ENCODE results near the gene XCR1. TPM values are rescaled to one million over a fixed set of nuclear protein-coding genes. Genes with fewer than 3 reads are reported as not detected.

Gene XCR1, protein sequence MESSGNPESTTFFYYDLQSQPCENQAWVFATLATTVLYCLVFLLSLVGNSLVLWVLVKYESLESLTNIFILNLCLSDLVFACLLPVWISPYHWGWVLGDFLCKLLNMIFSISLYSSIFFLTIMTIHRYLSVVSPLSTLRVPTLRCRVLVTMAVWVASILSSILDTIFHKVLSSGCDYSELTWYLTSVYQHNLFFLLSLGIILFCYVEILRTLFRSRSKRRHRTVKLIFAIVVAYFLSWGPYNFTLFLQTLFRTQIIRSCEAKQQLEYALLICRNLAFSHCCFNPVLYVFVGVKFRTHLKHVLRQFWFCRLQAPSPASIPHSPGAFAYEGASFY
- polyA plus RNA-seq: under 1 TPM; 0.08 to 0.34 TPM

DNA sequence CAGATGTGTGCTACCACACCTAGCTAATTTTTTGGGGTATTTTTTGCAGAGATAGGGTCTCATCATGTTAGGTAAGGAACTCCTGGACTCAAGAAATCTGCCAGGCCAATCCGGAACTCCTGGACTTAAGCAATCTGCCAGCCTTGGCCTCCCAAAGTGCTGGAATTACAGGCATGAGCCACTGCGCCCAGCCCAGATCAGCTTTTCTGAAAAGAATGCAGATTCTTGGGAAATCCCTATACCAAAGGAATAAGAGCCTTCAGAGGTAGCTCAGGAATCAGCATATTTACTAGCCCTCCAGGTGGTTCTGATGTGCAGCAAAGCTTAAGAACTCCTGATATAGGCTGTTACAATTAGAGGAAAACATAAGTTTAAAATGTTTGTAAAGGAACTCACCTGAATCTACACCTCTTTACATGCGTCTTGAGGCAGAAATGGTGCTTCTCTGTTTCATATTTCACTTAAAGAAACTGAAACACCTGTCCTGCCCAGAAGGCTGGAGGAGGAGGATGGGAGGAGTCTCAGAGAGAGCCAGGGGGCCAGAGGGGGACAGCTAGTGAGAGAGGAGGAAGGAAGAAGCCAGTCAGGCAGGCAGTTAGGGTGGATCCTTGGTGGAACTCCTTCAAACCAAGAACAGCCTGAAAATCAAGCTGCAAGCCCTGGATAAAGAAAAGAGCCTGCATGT lies at the start of gene XCR1:
Gene XCR1, minus strand, starts transcription at position 463 of the 685 bp plus-strand sequence. CDS start 5,536 bp downstream, outside the sequence.
- Histone ChIP-seq H3K4me3 (ENCODE audit: low read depth in 1 of 2, low read length in 2 of 2) (no peak within 1 kb of the TSS), H3K27ac (ENCODE audit: low read depth in 2 of 2, low read length in 1 of 2) (no peak within 1 kb of the TSS), H3K9me3 (ENCODE audit: control insufficient read depth in 2 of 2, insufficient read depth in 1 of 2, low read depth in 1 of 2, low read length in 1 of 2) (peaks cover 0 to 3% of the 10 kb centered on the region in 2 donors), H3K4me1 (ENCODE audit: control insufficient read depth in 2 of 2, insufficient read depth in 2 of 2, low read length in 1 of 2) (no peaks in the 10 kb centered on the region), H3K36me3 (ENCODE audit: control insufficient read depth in 2 of 2, insufficient read depth in 2 of 2, low read length in 1 of 2) (no peaks in the 10 kb centered on the region), H3K27me3 (ENCODE audit: control insufficient read depth in 1 of 2, insufficient read depth in 2 of 2, low read length in 2 of 2) (no peaks in the 10 kb centered on the region)
- 92 to 96% methylated on average over 3 of the region's 3 CpGs for WGBS, 2 donors

DNA sequence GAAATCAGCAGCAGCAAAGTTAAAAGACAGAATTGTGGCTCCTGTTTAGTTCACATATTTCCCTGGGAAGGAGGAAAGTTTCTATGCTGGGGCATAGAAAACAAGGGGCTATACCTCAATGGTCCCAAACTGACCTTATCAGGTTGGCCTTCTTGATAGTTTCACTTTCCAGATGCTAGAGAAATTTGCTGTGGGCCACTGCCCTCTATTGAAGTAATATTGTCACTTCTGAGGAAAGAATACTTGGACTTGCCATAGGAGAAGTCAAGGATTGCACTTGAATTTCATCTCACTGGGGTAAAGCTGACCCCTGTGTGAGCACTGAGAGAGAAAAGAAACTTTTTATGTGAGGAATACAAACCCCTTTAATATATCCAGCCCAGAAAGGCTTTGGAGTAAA lies 49.3 kb upstream of the XCR1 start:
- Histone ChIP-seq H3K4me3 (ENCODE audit: low read depth in 1 of 2, low read length in 2 of 2) (no peak overlapping the region), H3K9me3 (ENCODE audit: control insufficient read depth in 2 of 2, insufficient read depth in 1 of 2, low read depth in 1 of 2, low read length in 1 of 2) (no peaks in the 10 kb centered on the region), H3K27ac (ENCODE audit: low read depth in 2 of 2, low read length in 1 of 2) (no peak overlapping the region), H3K36me3 (ENCODE audit: control insufficient read depth in 2 of 2, insufficient read depth in 2 of 2, low read length in 1 of 2) (no peaks in the 10 kb centered on the region), H3K27me3 (ENCODE audit: control insufficient read depth in 1 of 2, insufficient read depth in 2 of 2, low read length in 2 of 2) (no peaks in the 10 kb centered on the region), H3K4me1 (ENCODE audit: control insufficient read depth in 2 of 2, insufficient read depth in 2 of 2, low read length in 1 of 2) (no peaks in the 10 kb centered on the region)

DNA sequence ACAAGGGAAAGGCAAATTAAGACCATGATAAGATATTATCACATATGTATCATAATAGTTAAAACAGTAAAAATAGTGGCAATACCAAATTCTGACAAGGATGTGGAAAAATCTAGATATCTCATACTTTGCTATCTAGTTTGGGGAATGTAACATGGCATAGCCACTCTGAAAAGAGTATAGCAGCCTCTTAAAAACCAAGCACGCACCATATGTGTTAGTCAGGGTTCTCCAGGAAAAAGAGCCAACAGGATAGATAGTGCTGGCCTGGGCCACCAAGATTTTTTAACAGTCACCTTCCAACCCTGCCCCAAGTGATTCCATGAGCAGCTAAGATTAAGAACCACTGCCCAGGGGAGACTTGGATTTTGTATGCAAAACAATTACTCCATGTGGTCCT lies 48.5 kb upstream of the XCR1 start:
- 96 to 98% methylated on average over 1 of the region's 1 CpG for WGBS, 2 donors

DNA sequence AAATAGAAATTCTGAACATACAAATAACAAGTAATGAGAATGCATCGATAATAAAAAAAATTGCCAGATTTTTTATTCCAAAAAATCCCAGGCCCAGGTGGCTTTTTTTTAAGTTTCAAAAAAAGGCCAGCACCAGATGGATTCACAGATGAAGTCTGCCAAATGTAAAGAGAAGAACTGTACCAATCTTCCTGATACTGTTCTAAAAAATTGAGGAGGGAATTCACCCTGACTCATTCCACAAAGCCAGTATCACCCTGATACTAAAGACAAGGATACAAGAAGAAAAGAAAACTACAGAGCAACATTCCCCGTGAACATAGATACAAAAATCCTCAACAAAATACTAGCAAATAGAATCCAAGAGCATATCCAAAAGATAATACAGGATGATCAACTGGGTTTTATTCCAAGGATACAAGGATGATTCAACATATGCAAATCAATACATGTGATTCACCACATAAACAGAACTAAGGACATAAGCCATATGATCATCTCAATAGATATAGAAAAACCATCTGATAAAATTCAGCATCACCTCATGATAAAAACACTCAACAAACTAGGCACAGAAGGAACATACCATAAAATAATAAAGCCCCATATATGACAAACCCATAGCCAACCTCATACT lies 44.1 kb upstream of the XCR1 start:
- Histone ChIP-seq H3K4me3 (ENCODE audit: low read depth in 1 of 2, low read length in 2 of 2) (no peak overlapping the region), H3K27me3 (ENCODE audit: control insufficient read depth in 1 of 2, insufficient read depth in 2 of 2, low read length in 2 of 2) (no peaks in the 10 kb centered on the region), H3K36me3 (ENCODE audit: control insufficient read depth in 2 of 2, insufficient read depth in 2 of 2, low read length in 1 of 2) (no peaks in the 10 kb centered on the region), H3K27ac (ENCODE audit: low read depth in 2 of 2, low read length in 1 of 2) (no peak overlapping the region), H3K9me3 (ENCODE audit: control insufficient read depth in 2 of 2, insufficient read depth in 1 of 2, low read depth in 1 of 2, low read length in 1 of 2) (no peaks in the 10 kb centered on the region), H3K4me1 (ENCODE audit: control insufficient read depth in 2 of 2, insufficient read depth in 2 of 2, low read length in 1 of 2) (no peaks in the 10 kb centered on the region)
- WGBS, 2 donors: 84 to 94% methylated on average over 2 of the region's 2 CpGs

More for the DNA sequence above, 48.5 kb upstream of the XCR1 start:
- Histone ChIP-seq H3K36me3 (ENCODE audit: control insufficient read depth in 2 of 2, insufficient read depth in 2 of 2, low read length in 1 of 2) (no peaks in the 10 kb centered on the region), H3K4me1 (ENCODE audit: control insufficient read depth in 2 of 2, insufficient read depth in 2 of 2, low read length in 1 of 2) (no peaks in the 10 kb centered on the region), H3K27me3 (ENCODE audit: control insufficient read depth in 1 of 2, insufficient read depth in 2 of 2, low read length in 2 of 2) (no peaks in the 10 kb centered on the region), H3K27ac (ENCODE audit: low read depth in 2 of 2, low read length in 1 of 2) (no peak overlapping the region), H3K9me3 (ENCODE audit: control insufficient read depth in 2 of 2, insufficient read depth in 1 of 2, low read depth in 1 of 2, low read length in 1 of 2) (no peaks in the 10 kb centered on the region), H3K4me3 (ENCODE audit: low read depth in 1 of 2, low read length in 2 of 2) (no peak overlapping the region)

DNA sequence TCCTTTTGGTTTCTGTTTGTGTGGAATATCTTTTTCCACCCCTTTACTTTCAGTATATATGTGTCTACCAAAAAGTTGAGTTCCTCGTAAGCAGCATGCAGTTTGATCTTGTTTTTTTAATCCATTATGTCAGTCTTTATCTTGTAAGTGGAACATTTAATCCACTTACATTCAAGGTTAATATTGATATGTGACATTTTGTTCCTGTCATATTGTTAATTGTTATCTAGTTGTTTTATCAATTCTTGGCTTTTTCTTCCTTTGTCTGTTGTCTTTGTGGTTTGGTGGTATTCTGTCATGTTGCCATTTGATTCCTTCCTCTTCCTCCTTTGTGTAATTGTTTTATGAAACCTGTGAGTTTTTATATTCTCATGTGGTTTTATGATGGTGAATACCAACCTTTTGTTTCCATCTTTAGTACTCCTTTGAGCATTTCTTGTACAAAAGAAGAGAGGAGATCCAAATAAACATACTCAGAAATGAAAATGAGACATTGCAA lies 43.4 kb upstream of the XCR1 start:
- no peaks in the 10 kb centered on the region for H3K36me3 ChIP-seq (ENCODE audit: control insufficient read depth in 2 of 2, insufficient read depth in 2 of 2, low read length in 1 of 2)
- no peak overlapping the region for H3K4me3 ChIP-seq (ENCODE audit: low read depth in 1 of 2, low read length in 2 of 2)
- H3K27ac ChIP-seq (ENCODE audit: low read depth in 2 of 2, low read length in 1 of 2): no peak overlapping the region
- 60 to 66% methylated on average over 1 of the region's 1 CpG for WGBS, 2 donors
- H3K27me3 ChIP-seq (ENCODE audit: control insufficient read depth in 1 of 2, insufficient read depth in 2 of 2, low read length in 2 of 2): no peaks in the 10 kb centered on the region
- no peaks in the 10 kb centered on the region for H3K9me3 ChIP-seq (ENCODE audit: control insufficient read depth in 2 of 2, insufficient read depth in 1 of 2, low read depth in 1 of 2, low read length in 1 of 2)
- H3K4me1 ChIP-seq (ENCODE audit: control insufficient read depth in 2 of 2, insufficient read depth in 2 of 2, low read length in 1 of 2): no peaks in the 10 kb centered on the region

DNA sequence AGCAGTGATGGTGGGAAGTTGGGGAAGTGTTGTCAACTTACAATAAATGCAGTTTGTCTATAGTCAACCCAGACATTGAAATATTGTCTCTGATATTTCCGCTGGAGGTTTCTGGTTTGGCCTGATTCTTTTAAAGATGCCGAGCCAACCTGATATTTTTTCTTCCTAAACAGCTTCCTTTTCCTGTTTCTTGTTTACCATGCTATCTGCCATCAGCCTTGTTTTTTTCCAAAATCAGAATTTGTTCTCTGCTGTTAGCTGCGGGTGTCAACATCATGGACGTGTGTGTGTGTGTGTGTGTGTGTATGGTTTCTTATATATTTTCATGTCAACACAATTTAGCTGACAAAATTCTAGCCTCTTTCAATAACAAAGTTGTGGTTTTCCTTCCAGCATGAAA lies 41.2 kb upstream of the XCR1 start:
- Histone ChIP-seq H3K36me3 (ENCODE audit: control insufficient read depth in 2 of 2, insufficient read depth in 2 of 2, low read length in 1 of 2) (no peaks in the 10 kb centered on the region), H3K27ac (ENCODE audit: low read depth in 2 of 2, low read length in 1 of 2) (no peak overlapping the region), H3K27me3 (ENCODE audit: control insufficient read depth in 1 of 2, insufficient read depth in 2 of 2, low read length in 2 of 2) (no peaks in the 10 kb centered on the region), H3K9me3 (ENCODE audit: control insufficient read depth in 2 of 2, insufficient read depth in 1 of 2, low read depth in 1 of 2, low read length in 1 of 2) (no peaks in the 10 kb centered on the region), H3K4me3 (ENCODE audit: low read depth in 1 of 2, low read length in 2 of 2) (no peak overlapping the region), H3K4me1 (ENCODE audit: control insufficient read depth in 2 of 2, insufficient read depth in 2 of 2, low read length in 1 of 2) (peaks cover 0 to 3% of the 10 kb centered on the region in 2 donors)
- 58 to 70% methylated on average over 4 of the region's 4 CpGs for WGBS, 2 donors

DNA sequence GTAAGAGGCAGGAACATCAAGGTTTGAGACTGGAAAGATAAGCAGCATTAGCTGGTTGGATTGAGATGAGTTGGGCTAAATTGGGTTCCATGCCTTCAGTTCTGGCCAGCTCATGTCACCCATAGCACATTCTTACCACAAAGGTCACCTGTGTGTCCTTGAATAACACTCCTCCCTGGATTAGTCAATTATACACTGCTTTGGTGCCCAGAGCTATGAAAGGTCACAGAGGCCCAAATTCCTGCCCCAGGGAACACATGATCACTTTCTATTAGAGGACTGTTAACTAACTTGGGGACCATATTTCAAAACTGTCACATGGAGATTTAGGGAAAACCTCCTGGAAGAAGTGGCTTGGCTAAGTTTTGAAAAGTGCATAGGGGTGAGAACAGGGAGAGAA lies 40.1 kb upstream of the XCR1 start:
- Histone ChIP-seq H3K9me3 (ENCODE audit: control insufficient read depth in 2 of 2, insufficient read depth in 1 of 2, low read depth in 1 of 2, low read length in 1 of 2) (no peaks in the 10 kb centered on the region), H3K4me3 (ENCODE audit: low read depth in 1 of 2, low read length in 2 of 2) (no peak overlapping the region), H3K27me3 (ENCODE audit: control insufficient read depth in 1 of 2, insufficient read depth in 2 of 2, low read length in 2 of 2) (no peaks in the 10 kb centered on the region), H3K27ac (ENCODE audit: low read depth in 2 of 2, low read length in 1 of 2) (no peak overlapping the region), H3K36me3 (ENCODE audit: control insufficient read depth in 2 of 2, insufficient read depth in 2 of 2, low read length in 1 of 2) (no peaks in the 10 kb centered on the region), H3K4me1 (ENCODE audit: control insufficient read depth in 2 of 2, insufficient read depth in 2 of 2, low read length in 1 of 2) (peaks cover 0 to 3% of the 10 kb centered on the region in 2 donors)

DNA sequence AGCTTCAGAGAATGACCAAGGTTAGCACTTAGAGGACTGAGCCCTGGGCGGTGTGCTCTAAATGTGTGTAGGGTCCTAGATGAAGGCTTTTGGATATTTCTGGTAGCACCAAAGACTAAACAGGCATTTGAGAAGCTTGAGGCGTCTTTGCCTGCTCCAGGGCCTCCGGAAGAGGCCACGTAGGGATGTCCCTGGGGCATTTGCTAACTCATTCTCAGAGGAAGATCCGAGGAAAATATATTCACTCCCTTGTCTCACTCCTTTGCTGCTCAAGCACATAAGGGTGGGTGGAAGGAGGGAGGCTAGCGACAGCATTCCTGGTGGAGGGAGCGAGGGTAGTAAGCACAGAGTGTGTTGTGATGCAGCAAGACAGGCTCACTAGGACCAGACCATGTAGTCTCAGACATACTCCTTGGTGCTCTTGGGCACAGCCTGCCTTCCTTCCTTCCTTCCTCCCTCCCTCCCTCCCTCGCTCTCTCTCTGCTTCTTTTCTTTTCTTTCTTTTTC lies 38.5 kb upstream of the XCR1 start:
- Histone ChIP-seq H3K36me3 (ENCODE audit: control insufficient read depth in 2 of 2, insufficient read depth in 2 of 2, low read length in 1 of 2) (no peaks in the 10 kb centered on the region), H3K9me3 (ENCODE audit: control insufficient read depth in 2 of 2, insufficient read depth in 1 of 2, low read depth in 1 of 2, low read length in 1 of 2) (no peaks in the 10 kb centered on the region), H3K27ac (ENCODE audit: low read depth in 2 of 2, low read length in 1 of 2) (no peak overlapping the region), H3K4me1 (ENCODE audit: control insufficient read depth in 2 of 2, insufficient read depth in 2 of 2, low read length in 1 of 2) (peaks cover 0 to 3% of the 10 kb centered on the region in 2 donors), H3K27me3 (ENCODE audit: control insufficient read depth in 1 of 2, insufficient read depth in 2 of 2, low read length in 2 of 2) (no peaks in the 10 kb centered on the region), H3K4me3 (ENCODE audit: low read depth in 1 of 2, low read length in 2 of 2) (no peak overlapping the region)
- 73 to 81% methylated on average over 8 of the region's 8 CpGs for WGBS, 2 donors

DNA sequence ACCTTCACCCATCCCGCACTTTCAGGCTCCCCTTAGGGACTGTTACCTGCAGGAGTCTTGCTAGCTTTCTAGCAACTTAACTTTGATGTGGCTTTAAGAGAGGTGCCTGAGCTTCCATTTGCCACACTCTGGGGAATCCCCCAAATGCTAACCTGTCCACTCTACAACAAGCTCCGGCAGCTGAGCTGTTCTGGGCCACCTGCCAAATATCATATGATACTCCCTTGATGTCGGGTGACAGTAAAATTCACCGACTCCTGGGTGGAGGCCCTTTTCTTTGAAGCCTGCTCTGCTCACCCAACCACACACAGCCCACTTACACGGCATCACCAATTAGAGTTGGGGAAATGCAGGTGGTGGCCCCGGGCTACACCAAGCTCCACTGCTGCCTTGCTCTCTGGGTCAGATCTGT lies 38.0 kb upstream of the XCR1 start:
- H3K4me1 ChIP-seq (ENCODE audit: control insufficient read depth in 2 of 2, insufficient read depth in 2 of 2, low read length in 1 of 2): peaks cover 0 to 3% of the 10 kb centered on the region in 2 donors
- H3K27ac ChIP-seq (ENCODE audit: low read depth in 2 of 2, low read length in 1 of 2): no peak overlapping the region
- 19 to 21% methylated on average over 6 of the region's 6 CpGs for WGBS, 2 donors
- no peaks in the 10 kb centered on the region for H3K9me3 ChIP-seq (ENCODE audit: control insufficient read depth in 2 of 2, insufficient read depth in 1 of 2, low read depth in 1 of 2, low read length in 1 of 2)
- H3K36me3 ChIP-seq (ENCODE audit: control insufficient read depth in 2 of 2, insufficient read depth in 2 of 2, low read length in 1 of 2): no peaks in the 10 kb centered on the region
- H3K4me3 ChIP-seq (ENCODE audit: low read depth in 1 of 2, low read length in 2 of 2): no peak overlapping the region
- no peaks in the 10 kb centered on the region for H3K27me3 ChIP-seq (ENCODE audit: control insufficient read depth in 1 of 2, insufficient read depth in 2 of 2, low read length in 2 of 2)

Data from esophagus (tissue), 2 donors.